Pons (tissue), 1 donor: ENCODE measurements around the gene PSME2.

ENCODE experiments used
- DNase-seq: peaks from one replicate; pipeline ENCODE4 v3.0.0-alpha.2; 2016; ENCODE audit warnings: low spot score

PSME2 gene

GRCh38 chr14:24093901-24094840 lies 52.2 kb downstream of the PSME2 start, which contains the start of gene PCK2:
Gene PCK2, plus strand, starts transcription at chr14:24094311. Its CDS starts 95 bp downstream, at chr14:24094406.
- DNase-seq: peak; percentile 59
